GM21390 (cell line): ENCODE data around the gene LRCH4.

Experiments used
- ATAC-seq: cut with Tn5 transposase; IDR thresholded peaks from one replicate; pipeline ENCODE4 v1.9.1; 2021; ENCODE audit not compliant: unreplicated experiment

The LRCH4 gene

DNA sequence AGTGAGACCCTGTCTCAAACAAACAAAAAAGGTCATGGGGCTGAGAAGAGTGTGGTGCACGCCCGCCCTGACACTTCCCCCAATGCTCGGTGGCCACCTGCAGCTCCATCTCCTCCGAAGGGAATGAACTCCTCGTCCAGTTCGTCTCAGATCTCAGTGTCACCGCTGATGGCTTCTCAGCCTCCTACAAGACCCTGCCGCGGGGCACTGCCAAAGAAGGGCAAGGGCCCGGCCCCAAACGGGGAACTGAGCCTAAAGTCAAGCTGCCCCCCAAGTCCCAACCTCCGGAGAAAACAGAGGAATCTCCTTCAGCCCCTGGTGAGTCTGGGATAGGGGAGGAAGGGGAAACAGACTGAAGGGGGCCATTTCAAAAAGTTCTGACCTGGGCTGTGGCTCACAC lies 20.4 kb upstream of the LRCH4 start:
- no peak for ATAC-seq

DNA sequence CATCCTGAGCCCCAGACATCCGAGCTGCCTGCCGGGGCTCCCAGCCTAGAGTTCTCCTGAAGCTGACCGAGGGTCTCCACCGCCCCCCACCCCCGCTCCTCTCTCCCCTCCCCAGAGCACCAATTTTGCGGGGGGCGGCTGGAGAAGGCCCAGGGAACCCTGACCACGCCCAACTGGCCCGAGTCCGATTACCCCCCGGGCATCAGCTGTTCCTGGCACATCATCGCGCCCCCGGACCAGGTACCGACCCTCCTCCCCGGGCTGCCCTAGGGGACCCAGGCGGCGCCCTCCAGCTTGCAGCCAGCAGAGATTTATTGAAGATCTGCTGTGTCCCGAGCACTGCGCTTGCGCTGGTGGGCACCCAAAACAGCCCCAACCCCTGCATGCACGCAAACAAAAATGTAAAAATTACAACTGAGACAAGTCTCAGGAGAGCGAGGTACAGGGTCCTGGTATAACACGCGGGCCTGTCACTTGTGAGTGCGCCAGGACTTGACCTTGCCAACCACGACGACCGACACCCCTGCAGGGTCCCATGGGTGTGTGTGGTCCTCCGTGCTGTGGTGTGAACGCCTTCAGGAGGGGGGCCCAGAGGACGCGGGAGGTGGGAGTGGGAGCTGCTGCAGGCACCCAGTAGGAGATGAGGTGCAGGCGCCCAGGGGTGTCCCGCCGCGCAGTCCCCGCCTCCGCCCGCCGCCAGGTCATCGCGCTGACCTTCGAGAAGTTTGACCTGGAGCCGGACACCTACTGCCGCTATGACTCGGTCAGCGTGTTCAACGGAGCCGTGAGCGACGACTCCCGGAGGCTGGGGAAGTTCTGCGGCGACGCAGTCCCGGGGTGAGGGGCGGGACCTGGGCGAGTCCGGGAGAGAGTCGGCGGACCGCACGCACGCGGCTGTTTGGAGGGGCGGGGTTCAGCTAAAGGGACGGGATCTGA lies 19.3 kb upstream of the LRCH4 start:
- ATAC-seq: no peak

- ATAC-seq: peak; percentile 59
Observed at GRCh38 chr7:100604028-100604975, 18.4 kb upstream of the LRCH4 start.

- no peak for ATAC-seq
Observed at GRCh38 chr7:100603726-100604027, 17.7 kb upstream of the LRCH4 start.

GRCh38 chr7:100602889-100603725 lies 17.2 kb upstream of the LRCH4 start:
- ATAC-seq: no peak

GRCh38 chr7:100600730-100601038 lies 14.8 kb upstream of the LRCH4 start:
- no peak for ATAC-seq

DNA sequence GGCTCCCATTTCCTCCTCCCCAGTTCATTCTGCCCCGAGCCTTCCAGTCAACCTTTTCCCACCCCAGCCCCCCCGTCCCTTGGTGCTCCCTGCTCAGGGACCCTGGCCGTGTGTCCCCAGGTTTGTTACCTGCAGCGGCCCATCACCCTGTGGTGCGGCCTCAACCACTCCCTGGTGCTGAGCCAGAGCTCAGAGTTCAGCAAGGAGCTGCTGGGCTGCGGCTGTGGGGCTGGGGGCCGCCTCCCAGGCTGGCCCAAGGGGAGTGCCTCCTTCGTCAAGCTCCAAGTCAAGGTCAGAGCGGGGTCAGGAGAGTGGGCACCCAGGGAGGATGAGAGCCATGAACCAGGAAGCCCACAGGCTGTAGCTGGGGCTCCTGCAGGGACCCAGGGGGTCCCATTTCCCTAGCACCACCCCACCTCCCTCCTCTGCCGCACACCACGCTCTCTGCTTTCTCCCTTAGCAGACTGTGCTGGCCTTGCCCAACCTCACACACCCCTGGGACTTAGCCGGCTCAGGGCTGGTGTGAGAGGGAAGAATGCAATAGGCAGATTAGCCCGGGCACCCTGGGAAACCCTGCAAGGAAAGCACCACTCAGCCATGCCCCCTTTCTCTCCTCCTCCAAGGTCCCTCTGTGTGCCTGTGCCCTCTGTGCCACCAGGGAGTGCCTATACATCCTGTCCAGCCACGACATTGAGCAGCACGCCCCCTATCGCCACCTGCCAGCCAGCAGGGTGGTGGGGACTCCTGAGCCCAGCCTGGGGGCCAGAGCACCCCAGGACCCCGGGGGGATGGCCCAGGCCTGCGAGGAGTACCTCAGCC lies 14.2 kb upstream of the LRCH4 start:
- ATAC-seq: no peak

GRCh38 chr7:100598425-100598824 lies 12.5 kb upstream of the LRCH4 start:
- ATAC-seq: no peak

DNA sequence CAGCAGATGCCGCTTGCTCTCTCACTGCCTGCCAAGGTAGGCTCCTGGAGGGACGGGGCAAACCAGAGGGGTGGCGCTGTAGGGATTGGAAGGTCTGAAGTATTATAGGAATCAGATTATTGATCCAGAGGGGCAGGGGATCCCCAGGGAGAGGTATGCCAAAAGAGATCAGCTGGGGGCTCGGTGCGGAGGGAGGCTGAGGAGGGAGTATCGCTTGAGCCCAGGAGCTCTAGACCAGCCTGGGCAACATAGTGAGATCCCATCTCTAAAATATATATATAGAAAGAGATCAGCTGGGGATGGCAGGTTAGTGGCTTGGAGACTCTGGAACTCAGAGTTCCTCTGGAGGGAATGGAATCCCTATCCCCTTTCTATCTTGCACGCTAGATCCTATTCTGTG lies 9.3 kb upstream of the LRCH4 start:
- no peak for ATAC-seq

- no peak for ATAC-seq
Observed at GRCh38 chr7:100591596-100591995, 5.7 kb upstream of the LRCH4 start.

DNA sequence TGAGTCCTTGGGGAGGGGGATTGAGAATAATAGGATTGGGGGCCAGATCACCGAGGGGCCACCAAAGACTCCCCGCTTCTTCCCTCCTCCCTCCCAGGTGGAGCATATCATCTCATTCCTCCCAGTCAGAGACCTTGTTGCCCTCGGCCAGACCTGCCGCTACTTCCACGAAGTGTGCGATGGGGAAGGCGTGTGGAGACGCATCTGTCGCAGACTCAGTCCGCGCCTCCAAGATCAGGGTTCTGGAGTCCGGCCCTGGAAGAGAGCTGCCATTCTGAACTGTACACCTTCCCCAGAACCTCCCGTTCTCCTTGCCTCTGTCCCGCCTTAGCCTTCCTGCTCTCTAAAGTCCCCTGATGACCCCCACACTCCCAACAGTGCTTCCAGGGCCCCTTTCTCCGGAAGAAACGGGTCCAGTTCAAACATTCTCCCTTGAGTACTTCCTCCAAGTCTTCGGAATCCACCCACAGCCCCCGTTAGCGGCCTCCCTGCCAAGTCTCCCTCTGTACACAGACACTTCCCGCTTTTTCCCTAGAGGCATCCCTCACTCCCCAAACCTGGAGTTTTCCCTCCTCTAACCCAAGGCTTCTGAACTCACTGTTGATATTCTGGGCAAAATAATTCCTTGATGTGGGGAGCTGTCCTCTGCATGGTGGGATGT lies 4.3 kb upstream of the LRCH4 start:
- ATAC-seq: no peak

- ATAC-seq: no peak
Observed at GRCh38 chr7:100589341-100589947, 3.5 kb upstream of the LRCH4 start.

GRCh38 chr7:100588438-100588837 lies 2.5 kb upstream of the LRCH4 start:
- no peak for ATAC-seq

DNA sequence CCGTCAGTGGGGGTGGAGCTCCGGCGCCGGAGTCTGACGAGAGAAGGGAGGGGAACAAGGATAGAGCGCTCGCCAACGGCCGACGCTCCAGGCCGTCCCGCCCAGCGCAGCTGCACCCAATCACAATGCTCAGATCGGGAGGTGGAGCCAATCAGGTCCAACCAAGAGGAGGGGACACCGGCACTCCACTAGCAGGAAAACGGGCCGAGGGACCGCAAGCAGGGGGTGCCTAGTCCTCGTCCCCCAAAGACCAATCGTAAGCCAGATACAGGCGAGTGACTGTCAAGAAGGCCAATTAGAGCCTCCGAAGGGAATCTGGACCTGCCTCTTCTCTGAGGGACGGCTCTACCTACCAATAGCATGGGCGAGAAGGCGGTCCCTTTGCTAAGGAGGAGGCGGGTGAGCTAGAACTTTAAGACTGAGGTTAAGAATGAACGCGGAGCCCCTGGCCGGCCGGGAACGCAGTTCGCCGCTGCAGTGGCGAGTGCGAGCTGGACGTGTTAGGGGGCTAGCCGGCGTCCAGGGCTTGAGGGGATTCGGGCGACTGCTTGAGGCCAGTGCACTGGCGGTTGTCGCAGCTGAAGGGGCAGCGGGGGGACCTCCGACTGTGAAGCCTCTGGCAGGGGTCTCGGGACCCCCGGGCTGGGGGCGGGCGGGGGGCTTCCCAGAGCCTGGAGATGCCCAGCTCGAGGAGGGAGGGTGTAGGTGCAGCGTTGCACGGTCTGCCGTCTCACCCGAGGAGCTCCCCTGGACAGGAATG lies 517 bp upstream of the LRCH4 start, which contains the start of gene FBXO24:
Gene FBXO24 (plus strand): TSS at position 63 of the 760 bp plus-strand sequence. CDS start 298 bp downstream, at position 361.
- peak; percentile 81 for ATAC-seq

GRCh38 chr7:100584683-100585510 lies 1.0 kb downstream of the LRCH4 start:
- ATAC-seq: no peak

DNA sequence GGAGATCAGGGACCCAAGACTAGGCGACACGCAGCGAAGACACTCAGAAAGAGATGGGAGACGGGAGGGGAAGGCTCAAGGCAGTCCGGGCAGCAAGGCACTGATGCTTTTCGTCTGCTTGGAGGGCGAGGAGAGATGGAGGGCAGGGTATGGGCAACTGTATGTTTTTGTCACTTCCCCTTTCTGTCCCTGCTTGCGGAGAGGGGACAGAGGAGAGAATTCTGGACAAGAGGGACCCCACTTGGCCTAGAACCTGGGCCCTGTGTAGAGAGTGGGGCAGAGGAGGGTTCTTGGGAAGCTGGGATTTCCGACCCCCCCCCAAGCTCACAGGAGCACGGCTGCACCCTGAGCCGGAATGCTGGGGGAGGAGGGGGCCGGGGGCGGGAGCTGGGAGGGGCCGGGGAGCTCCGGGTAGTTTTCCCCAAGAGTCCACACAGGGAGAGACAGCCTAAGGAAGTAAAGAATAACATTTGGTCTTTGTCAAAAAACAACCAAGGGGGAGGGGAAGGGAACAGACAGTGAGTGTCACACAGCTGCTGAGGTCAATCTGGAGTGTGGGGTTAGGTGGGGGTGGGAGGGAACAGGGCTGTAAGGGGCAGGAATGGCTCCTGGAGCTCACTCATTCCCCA lies 1.8 kb downstream of the LRCH4 start:
- no peak for ATAC-seq
